Fibroblast of villous mesenchyme (primary cell): Measurements from ENCODE around the gene CIAO2A. TPM values are rescaled to one million over a fixed set of nuclear protein-coding genes. Genes with fewer than 3 reads are reported as not detected.

Experiments
- DNase-seq: peaks from one replicate; pipeline ENCODE4 v3.0.0-alpha.2; 2010; ENCODE audit warnings: low read depth
- H3K4me3 ChIP-seq: 2 replicates; pipeline ENCODE4 v1.5.1; 2011; ENCODE audit warnings: low read depth, mild to moderate bottlenecking, low read length
- small RNA-seq: library from RNA; depleted of rRNA; stranded (forward); fragments of <200 nt; gene quantifications from one replicate; pipeline ENCODE3, GENCODE V24; 2012
- total RNA-seq: library from RNA; depleted of rRNA; stranded (reverse); fragments of >200 nt; gene quantifications from 2 replicates; pipeline ENCODE4 v1.2.3, GENCODE V29; 2012
- TF ChIP-seq, protein P1 (sequence below): IDR thresholded peaks from 2 replicates; pipeline ENCODE4 v1.5.1; 2012; ENCODE audit warnings: low read depth, mild to moderate bottlenecking, low read length; ENCODE audit not compliant: insufficient read depth

The CIAO2A gene
- total RNA-seq, 1 donor = 62.6 TPM

GRCh38 chr15:64026591-64026990 is 67.0 kb downstream of the CIAO2A start:
- H3K4me3 ChIP-seq = no peak overlapping the region
- DNase-seq = no peak
- TF ChIP-seq, protein P1, sequence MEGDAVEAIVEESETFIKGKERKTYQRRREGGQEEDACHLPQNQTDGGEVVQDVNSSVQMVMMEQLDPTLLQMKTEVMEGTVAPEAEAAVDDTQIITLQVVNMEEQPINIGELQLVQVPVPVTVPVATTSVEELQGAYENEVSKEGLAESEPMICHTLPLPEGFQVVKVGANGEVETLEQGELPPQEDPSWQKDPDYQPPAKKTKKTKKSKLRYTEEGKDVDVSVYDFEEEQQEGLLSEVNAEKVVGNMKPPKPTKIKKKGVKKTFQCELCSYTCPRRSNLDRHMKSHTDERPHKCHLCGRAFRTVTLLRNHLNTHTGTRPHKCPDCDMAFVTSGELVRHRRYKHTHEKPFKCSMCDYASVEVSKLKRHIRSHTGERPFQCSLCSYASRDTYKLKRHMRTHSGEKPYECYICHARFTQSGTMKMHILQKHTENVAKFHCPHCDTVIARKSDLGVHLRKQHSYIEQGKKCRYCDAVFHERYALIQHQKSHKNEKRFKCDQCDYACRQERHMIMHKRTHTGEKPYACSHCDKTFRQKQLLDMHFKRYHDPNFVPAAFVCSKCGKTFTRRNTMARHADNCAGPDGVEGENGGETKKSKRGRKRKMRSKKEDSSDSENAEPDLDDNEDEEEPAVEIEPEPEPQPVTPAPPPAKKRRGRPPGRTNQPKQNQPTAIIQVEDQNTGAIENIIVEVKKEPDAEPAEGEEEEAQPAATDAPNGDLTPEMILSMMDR = no peak

GRCh38 chr15:64024172-64025050 is 69.2 kb downstream of the CIAO2A start:
- TF ChIP-seq, protein P1 = no peak
- H3K4me3 ChIP-seq = no peak overlapping the region
- DNase-seq = no peak

DNA sequence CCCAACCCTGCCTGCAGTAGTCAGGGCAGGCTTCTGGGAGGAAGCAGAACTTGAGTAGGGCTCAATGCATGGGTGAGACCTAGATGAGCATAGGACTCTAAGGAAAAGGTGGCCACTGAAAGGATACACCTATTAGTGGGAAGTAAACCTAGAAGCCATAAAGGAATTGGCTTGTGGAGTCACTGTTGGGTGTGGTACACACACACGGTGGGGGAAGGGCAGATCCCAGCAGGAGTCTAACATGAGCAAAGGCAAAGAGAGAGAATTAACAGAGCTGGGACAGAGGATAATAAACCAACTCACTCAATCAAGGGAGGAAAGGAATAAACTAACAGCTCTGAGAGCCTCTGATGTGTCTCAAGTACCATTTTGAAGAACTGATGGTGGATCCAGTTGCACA is 70.4 kb downstream of the CIAO2A start:
- no peak overlapping the region for H3K4me3 ChIP-seq
- no peak for DNase-seq
- TF ChIP-seq, protein P1 = no peak

GRCh38 chr15:64022571-64022970 is 71.1 kb downstream of the CIAO2A start:
- no peak for DNase-seq
- H3K4me3 ChIP-seq = no peak overlapping the region
- TF ChIP-seq, protein P1 = no peak

Small RNA genes within 50 kb of the gene (small RNA-seq; reads per million reads assigned to genes)
- not detected for gene RF00019

Other genes with a start within 250 kb of the CIAO2A start
- gene DAPK2, start 47.4 kb downstream of the CIAO2A start, total RNA-seq = 1.3 and 8.2 TPM in 2 replicates
- 33.5 and 42.7 TPM in 2 replicates for gene SNX1, start 2.1 kb upstream of the CIAO2A start, total RNA-seq
- gene SNX22, start 57.9 kb upstream of the CIAO2A start, total RNA-seq = under 0.01 and 0.32 TPM in 2 replicates
- 654 and 959 TPM in 2 replicates for gene PPIB, start 69.2 kb upstream of the CIAO2A start, total RNA-seq